ENCODE measurements around the gene GIPC1. TPM values are rescaled to one million over a fixed set of nuclear protein-coding genes. Genes with fewer than 3 reads are reported as not detected.
A peak's percentile ranks its signal among the peaks of the same experiment; 100 is the strongest.

GIPC1 gene
- total RNA-seq (100 to 1,000 TPM in 4 of 5 donors, 10 to 100 TPM in 1; 73.3 to 662 (median 174) TPM), polyA plus RNA-seq (100 to 1,000 TPM in 2 of 3 donors, 10 to 100 TPM in 1; 98.9 to 126 (median 102) TPM)
- long read RNA-seq, donor 1, partial matches to known transcripts: 0 of 10 reads
- long read RNA-seq, donor 1, other reads (novel, unspliced or antisense): 0 of 10 reads
- long read RNA-seq, donor 2, transcript GIPC1-203 (9 exons, 1,926 nt): major isoform, 13 of 32 reads
- long read RNA-seq, donor 2, transcript GIPC1-205 (8 exons, 1,386 nt): minor isoform, 7 of 32 reads
- long read RNA-seq, donor 2, partial matches to known transcripts: 7 of 32 reads
- long read RNA-seq, donor 2, other reads (novel, unspliced or antisense): 0 of 32 reads
- long read RNA-seq, donor 3, transcript GIPC1-203 (9 exons, 1,926 nt): major isoform, 7 of 9 reads
- long read RNA-seq, donor 3, partial matches to known transcripts: 0 of 9 reads
- long read RNA-seq, donor 3, other reads (novel, unspliced or antisense): 0 of 9 reads
- long read RNA-seq, donor 4, partial matches to known transcripts: 0 of 2 reads
- long read RNA-seq, donor 4, other reads (novel, unspliced or antisense): 0 of 2 reads
- long read RNA-seq, donor 5, transcript GIPC1-203 (9 exons, 1,926 nt): major isoform, 7 of 16 reads
- long read RNA-seq, donor 5, partial matches to known transcripts: 0 of 16 reads
- long read RNA-seq, donor 5, other reads (novel, unspliced or antisense): 0 of 16 reads
- long read RNA-seq, donor 6, transcript GIPC1-203 (9 exons, 1,926 nt): major isoform, 30 of 181 reads
- long read RNA-seq, donor 6, transcript GIPC1-205 (8 exons, 1,386 nt): minor isoform, 13 of 181 reads
- long read RNA-seq, donor 6, partial matches to known transcripts: 133 of 181 reads
- long read RNA-seq, donor 6, other reads (novel, unspliced or antisense): 0 of 181 reads
- long read RNA-seq, donor 7, transcript GIPC1-205 (8 exons, 1,386 nt): major isoform, 11 of 26 reads
- long read RNA-seq, donor 7, transcript GIPC1-203 (9 exons, 1,926 nt): major isoform, 11 of 26 reads
- long read RNA-seq, donor 7, partial matches to known transcripts: 0 of 26 reads
- long read RNA-seq, donor 7, other reads (novel, unspliced or antisense): 0 of 26 reads
- long read RNA-seq, donor 8, transcript GIPC1-205 (8 exons, 1,386 nt): major isoform, 6 of 21 reads
- long read RNA-seq, donor 8, partial matches to known transcripts: 7 of 21 reads
- long read RNA-seq, donor 8, other reads (novel, unspliced or antisense): 0 of 21 reads
- long read RNA-seq, donor 9, transcript GIPC1-203 (9 exons, 1,926 nt): major isoform, 6 of 11 reads
- long read RNA-seq, donor 9, partial matches to known transcripts: 0 of 11 reads
- long read RNA-seq, donor 9, other reads (novel, unspliced or antisense): 0 of 11 reads
- long read RNA-seq, donor 10, transcript GIPC1-203 (9 exons, 1,926 nt): major isoform, 8 of 10 reads
- long read RNA-seq, donor 10, partial matches to known transcripts: 0 of 10 reads
- long read RNA-seq, donor 10, other reads (novel, unspliced or antisense): 0 of 10 reads

- peaks cover 27 to 50% (median 44%) of the 10 kb centered on the region in 4 donors for H3K4me1 ChIP-seq
- TF ChIP-seq EP300 (IDR thresholded peaks at IDR 0.05): no peak
- peak; percentile 57 to 93 (median 67) for TF ChIP-seq POLR2AphosphoS5 (IDR thresholded peaks at IDR 0.05)
- peak within 1 kb of the TSS; percentile 77 to 89 (median 88) for H3K27ac ChIP-seq
- no peaks in the 10 kb centered on the region for H3K9me3 ChIP-seq
- WGBS, 5 donors: 2 to 14% (median 3%) methylated on average over 13 to 71 of the region's 71 CpGs
- H3K36me3 ChIP-seq: peaks cover 0 to 18% (median 12%) of the 10 kb centered on the region in 4 donors
- intact Hi-C loops (cut with DNase I; ENCODE audit: low total_unique reads): no loop called here
- H3K4me3 ChIP-seq: peak within 1 kb of the TSS; percentile 77 to 94 (median 90)
- DNase-seq: peak; percentile 96 to 99
- H3K27me3 ChIP-seq: no peaks in the 10 kb centered on the region
Observed at GRCh38 chr19:14496029-14496833, at the start of gene GIPC1. GIPC1 (minus strand) TSS chr19:14496127; CDS start chr19:14482976, 13,151 bp downstream.

- no peak for TF ChIP-seq POLR2AphosphoS5 (IDR thresholded peaks at IDR 0.05)
- TF ChIP-seq POLR2A (IDR thresholded peaks at IDR 0.05): no peak
- no peak for TF ChIP-seq CTCF (IDR thresholded peaks at IDR 0.05)
- no peak for TF ChIP-seq EP300 (IDR thresholded peaks at IDR 0.05)
- H3K4me1 ChIP-seq: peaks cover 0 to 36% (median 22%) of the 10 kb centered on the region in 4 donors
- H3K4me3 ChIP-seq: no peak overlapping the region
- peak overlapping the region in 1 of 5 donors; percentile 18 for H3K27ac ChIP-seq
- 69 to 88% (median 87%) methylated on average over 9 of the region's 9 CpGs for WGBS, 5 donors
- intact Hi-C loops (cut with DNase I; ENCODE audit: low total_unique reads): no loop called here
- no peak for DNase-seq
- peaks cover 6 to 23% (median 16%) of the 10 kb centered on the region in 4 donors for H3K36me3 ChIP-seq
- no peaks in the 10 kb centered on the region for H3K9me3 ChIP-seq
- no peaks in the 10 kb centered on the region for H3K27me3 ChIP-seq
Observed at GRCh38 chr19:14545716-14546082, 49.8 kb upstream of the GIPC1 start.

GRCh38 chr19:14544977-14545715 is 49.2 kb upstream of the GIPC1 start:
- Histone ChIP-seq H3K4me3 (no peak overlapping the region), H3K27ac (peak overlapping the region in 1 of 5 donors; percentile 20), H3K4me1 (peaks cover 0 to 30% (median 17%) of the 10 kb centered on the region in 4 donors), H3K9me3 (no peaks in the 10 kb centered on the region), H3K36me3 (peaks cover 4 to 20% (median 14%) of the 10 kb centered on the region in 4 donors), H3K27me3 (no peaks in the 10 kb centered on the region)
- intact Hi-C loops (cut with DNase I; ENCODE audit: low total_unique reads): no loop called here
- WGBS, 5 donors: 66 to 83% (median 76%) methylated on average over 18 to 21 of the region's 21 CpGs
- DNase-seq: peak in 1 of 2 donors; percentile 81
- TF ChIP-seq POLR2AphosphoS5 (IDR thresholded peaks at IDR 0.05) (no peak), EP300 (IDR thresholded peaks at IDR 0.05) (no peak), POLR2A (IDR thresholded peaks at IDR 0.05) (no peak), CTCF (IDR thresholded peaks at IDR 0.05) (no peak)

Measured in stomach (tissue), 19 donors.